Stimulated activated CD4-positive, alpha-beta T cell treated with anti-CD3 and anti-CD28 coated beads, Interleukin-2, amount 100 ng/mL, for 48 hours (primary cell): ENCODE data around the gene FKBP2.
"Not testable (repeated sequence)": the region's sequence is repeated elsewhere in the genome, so short reads cannot be mapped to it uniquely, and the experiment has no call there.

Experiments used
- DNase-seq, 2 donors: peaks; one replicate each; pipeline ENCODE4 v3.0.0-alpha.2; 2020

Gene FKBP2

DNA sequence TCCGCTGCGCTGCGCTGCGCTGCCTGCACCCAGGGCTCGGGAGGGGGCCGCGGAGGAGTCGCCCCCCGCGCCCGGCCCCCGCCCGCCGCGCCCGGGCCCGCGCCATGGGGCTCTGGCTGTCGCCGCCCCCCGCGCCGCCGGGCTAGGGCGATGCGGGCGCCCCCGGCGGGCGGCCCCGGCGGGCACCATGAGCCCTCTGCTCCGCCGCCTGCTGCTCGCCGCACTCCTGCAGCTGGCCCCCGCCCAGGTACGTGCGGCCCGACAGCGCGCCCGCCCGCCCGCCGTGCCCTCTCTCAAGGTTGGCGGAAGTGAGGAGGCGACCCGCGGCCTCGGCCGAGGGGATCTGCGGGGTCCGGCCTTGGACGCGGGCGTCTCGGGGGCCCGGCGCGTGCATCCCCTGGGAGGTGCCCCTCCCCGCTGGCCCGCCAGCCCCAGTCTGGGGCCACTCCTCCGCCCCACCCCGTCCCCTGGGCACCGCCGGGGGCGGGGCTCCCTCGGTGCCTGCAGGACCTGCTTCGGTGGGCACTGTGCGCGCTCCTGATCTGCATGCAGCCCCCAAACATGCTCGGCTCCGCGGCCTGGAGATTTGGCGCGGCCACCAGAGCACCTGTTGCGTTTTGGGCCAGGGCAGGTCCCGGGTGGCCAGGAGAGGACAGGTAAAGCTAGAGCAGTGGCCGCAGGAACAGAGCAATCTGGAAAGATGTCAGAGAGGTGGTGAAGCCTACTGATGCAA, 6.1 kb upstream of the FKBP2 start:
- no peak for DNase-seq

DNA sequence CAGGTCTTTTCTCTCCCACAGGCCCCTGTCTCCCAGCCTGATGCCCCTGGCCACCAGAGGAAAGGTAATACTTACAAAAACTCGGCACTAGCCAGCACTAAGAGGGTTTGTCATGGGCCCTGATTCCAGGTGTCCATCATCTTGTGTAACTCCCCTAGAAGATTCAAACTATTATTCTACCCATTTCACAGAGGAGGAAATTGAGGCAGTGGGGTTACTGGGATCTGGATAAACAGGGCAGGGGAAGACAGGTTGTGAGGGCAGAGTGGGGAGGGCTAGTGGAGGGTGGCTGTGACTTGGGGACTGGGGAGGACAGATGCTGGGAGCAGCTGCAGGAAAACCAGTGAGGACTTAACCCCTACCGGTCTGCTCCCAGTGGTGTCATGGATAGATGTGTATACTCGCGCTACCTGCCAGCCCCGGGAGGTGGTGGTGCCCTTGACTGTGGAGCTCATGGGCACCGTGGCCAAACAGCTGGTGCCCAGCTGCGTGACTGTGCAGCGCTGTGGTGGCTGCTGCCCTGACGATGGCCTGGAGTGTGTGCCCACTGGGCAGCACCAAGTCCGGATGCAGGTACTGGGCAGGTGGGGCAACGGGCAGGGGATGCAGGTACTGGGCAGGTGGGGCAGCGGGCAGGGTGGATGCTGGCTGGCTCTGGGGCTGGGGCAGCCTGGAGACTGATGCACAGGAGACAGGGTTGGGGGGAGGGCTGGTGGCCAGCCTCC, 5.3 kb upstream of the FKBP2 start:
- no peak for DNase-seq

DNA sequence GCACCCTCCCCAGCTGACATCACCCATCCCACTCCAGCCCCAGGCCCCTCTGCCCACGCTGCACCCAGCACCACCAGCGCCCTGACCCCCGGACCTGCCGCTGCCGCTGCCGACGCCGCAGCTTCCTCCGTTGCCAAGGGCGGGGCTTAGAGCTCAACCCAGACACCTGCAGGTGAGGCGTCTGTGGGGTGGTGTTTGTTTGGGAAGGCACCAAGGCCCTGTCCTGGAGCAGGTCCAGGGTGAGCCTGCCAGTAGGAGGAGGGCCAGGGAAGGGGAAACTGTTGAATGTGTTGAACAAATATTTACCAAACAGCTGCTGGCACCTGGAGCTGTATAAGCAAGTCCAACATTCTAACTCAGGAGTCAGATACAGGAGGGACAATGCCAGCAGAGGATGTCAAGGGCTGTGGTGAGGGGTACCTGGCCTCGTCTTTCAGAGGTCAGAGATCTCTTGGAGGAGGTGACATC, 3.4 kb upstream of the FKBP2 start:
- DNase-seq: no peak

DNA sequence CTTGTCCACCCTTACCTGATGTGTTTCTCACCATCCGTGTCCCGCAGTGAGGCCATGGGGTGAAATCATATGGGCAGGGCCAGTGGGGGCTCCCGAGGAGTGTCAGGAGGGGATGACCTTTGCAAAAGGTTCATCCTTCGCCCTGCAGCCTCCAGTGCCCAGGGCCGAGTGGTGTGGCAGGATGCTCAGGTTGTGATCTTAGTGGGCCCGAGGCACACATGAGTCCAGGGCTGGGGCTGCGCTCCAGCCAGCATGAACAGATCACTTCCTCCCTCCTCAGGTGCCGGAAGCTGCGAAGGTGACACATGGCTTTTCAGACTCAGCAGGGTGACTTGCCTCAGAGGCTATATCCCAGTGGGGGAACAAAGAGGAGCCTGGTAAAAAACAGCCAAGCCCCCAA, 2.8 kb upstream of the FKBP2 start:
- DNase-seq: no peak

GRCh38 chr11:64238999-64239398, 1.9 kb upstream of the FKBP2 start:
- DNase-seq: no peak

DNA sequence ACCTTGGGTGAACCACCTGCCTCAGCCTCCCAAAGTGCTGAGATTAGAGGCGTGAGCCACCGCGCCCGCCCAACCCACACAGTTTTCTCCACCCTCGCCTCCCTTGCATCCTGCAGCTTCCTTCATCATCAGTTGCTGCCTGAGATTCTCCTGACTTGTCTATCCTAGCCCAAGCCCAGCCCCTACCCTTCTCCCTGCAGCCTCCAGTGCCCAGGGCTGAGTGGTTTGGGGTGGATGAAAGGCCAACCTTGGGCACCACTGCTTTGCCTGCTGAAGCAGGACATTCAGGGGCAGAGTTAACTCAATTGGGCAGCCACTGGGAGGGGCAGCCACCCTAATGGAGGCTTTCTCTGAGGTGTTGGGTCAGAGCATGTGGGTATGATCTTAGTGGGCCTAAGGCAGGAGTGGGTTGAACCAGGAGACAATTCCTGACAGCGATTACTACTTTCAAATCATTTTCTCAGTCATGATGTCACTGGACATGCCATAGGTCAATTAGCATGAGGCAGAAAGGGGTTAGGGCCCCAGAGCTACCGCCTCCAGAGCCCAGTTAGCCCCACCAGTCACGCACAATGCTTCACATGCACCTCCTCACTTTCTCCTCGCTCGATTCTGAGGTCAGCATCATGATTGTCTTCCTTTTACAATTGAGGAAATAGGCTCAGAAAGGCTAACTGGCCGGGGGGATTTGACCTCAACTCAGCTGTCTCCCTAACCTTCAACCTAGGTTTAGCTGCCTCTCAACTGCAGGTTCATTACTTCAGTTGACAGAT, 1.0 kb upstream of the FKBP2 start:
- no peak for DNase-seq

DNA sequence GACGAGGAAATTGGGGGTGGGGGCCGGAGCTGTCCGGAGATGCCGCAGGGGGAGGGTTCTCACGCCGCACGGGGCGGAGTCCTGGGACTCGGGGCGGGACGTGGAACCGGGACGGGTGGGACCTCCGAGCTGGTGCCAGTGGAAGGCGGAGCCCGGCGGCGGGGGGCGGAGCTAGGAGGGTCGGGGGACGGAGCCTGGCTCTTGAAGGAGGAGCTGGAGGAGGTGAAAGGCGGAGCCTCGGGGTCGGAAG, 271 bp downstream of the FKBP2 start:
- peak in 1 of 2 donors; percentile 100 for DNase-seq

- peak in 1 of 2 donors; percentile 100 for DNase-seq
Observed at GRCh38 chr11:64241491-64242374, 838 bp downstream of the FKBP2 start.

DNA sequence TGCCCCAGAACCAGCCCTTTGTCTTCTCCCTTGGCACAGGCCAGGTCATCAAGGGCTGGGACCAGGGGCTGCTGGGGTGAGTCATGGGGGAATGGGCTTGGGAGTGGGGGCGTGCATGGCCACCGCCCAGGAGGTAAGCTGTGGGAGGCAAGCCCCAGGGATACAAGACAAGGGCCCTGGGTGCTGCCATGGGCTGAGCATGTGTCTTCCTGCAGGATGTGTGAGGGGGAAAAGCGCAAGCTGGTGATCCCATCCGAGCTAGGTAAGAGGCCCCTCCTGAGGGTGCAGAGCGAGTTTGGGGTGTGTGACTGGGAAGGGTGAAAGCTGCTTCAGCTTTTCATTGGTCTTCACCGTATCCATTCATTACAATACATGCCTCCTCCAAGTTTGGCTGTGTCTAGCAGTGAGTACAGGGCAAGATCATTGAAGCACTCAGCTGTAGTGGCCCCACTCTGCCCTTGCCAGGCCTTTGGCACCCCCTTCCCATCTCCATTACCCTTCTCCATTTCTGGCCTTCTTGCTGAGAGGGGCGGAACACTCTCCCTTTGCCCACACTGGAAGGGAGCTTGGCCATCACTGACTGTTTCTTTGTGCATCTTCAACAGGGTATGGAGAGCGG, 2.5 kb downstream of the FKBP2 start:
- DNase-seq: no peak

- no peak for DNase-seq
Observed at GRCh38 chr11:64244107-64244506, 3.2 kb downstream of the FKBP2 start.

GRCh38 chr11:64244966-64245365, 4.1 kb downstream of the FKBP2 start:
- DNase-seq: no peak

DNA sequence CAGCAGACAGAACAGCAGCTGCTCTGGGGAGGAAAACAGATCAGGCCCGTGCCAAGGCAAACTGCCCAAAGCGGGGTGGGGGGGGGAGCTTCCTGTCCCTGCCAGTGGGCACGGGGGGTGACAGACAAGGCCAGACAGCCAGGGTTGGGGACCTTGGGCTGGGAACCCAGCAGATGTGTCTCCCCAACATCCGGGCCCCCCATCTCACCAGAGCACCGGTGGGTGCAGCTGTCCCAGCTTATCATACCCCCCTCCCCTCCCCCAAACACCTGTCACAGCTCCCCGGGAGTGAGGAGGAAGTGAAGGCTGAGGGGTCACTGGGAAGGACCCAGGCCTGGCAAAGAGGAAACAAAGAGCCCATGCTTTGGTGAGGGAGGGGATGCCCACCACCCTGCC, 4.5 kb downstream of the FKBP2 start:
- DNase-seq: no peak

DNA sequence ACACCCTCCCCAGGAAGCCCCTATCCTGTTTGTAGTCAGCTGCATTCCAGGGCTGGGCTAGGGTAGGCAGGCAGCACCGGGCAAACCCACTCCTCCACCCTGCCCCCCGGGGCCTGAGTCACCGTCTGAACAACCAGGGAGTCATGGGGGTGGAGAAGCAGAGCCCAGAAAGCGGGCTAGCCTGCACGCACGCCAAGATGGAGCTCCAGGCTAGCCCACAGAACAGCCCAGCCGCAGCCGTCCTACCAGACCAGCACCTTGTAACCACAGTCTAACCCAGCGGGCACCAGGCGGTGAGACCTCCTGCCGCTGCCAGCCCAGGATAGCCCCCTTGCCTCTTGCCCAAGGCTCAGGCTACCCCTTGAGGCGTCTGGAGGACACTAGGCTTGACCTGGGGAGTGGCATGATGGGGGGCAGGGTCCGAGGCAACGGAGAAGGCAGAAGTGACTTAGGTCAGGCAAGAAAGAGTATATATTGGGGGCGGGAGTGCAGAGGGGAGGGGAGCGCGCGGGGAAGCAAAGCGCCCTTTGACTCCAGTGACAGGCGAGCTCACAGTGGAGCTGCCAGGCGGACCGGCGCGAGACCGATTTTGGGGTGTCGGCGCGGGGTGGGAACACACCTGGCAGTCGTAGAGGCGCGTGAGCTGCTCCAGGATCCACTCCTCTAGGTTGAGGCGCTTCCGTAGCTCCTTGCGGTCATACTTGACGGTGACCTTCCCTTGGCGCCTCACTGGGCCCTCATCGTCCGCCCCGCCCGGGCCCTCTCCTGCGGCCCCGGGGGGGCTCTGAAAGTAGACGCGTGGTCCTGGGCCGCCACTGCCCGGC, 5.1 kb downstream of the FKBP2 start:
- DNase-seq: peak; percentile 68 to 69

DNA sequence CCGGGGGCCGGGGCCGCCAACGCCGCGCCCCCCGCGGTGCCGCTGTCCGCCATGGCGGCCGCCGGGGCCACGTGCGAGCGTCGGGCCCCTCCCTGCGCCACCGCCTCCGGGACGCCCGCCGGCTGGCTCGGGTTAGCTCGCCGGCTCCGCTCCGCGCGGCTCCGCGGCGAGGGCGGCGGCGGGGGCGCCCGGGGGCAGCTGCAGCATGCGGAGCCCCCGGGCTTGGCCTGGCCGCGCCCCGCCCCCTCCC, 5.7 kb downstream of the FKBP2 start:
- not testable (repeated sequence) for DNase-seq

DNA sequence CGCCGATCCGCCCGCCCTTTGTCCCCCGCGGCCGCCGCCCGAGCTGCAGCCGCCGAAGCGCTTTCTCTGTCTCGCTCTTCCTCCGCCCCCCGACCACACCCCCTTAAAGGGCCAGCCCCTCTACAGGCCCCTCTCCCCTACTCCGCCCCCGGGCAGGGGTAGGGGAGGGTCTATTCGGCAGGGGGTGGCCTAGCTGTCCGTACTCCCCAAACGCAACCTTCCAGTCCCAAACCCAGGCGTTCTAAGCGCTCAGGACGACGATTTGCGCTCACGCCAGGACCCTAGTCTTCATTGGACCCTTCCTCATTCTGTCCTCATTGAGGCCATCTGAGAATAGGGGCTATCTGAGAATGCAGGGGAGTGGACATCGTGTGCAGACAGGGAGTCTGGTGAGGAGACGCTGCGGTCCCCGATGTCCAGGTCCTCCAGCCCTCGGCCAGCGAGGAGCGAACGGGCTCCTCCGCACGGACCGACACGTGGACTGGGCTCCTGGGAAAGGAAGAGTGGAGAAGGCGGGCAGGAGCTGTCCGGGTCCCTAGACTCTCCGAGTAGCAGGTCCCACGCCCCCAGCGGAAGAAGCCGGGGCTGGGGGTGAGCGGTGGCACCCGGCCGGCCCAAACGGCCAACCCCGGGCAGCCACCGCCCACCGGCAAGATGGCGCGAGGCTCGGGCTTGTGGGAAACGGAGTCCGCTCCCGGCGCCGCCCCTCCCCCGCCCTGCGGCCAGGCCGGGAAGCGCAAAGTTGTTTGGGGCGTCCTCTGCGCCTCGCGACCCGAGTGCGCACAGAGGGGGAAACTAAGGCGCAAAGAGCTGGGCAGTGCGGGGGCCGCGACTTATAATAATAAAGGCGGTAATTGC, 6.2 kb downstream of the FKBP2 start, which contains the start of gene PPP1R14B:
Gene PPP1R14B (minus strand): TSS at position 73 of the 858 bp plus-strand sequence. CDS start 270 bp downstream, outside the sequence.
- peak; percentile 74 to 80 for DNase-seq

GRCh38 chr11:64247729-64248531, 7.0 kb downstream of the FKBP2 start:
- DNase-seq: no peak

DNA sequence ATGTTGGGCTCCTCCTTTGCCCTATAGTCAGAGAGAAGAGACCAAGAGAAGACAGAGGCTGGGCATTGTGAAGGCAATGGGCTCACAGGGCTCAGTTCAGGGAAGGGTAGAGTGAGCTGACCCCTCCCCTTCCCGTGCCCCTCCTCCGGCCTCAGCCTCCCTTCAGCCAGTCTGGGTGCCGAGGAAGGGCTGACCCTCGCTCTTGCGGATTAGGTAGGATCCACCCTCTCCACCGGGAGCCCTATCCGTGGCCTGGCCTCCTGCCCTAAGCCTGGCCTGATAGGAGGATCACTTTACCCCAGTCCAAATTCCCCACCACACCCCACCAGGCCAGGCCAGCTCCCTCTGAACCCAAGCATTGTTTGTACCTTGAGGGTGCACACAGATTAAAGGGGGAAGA, 7.7 kb downstream of the FKBP2 start:
- DNase-seq: no peak

GRCh38 chr11:64249038-64249437, 8.1 kb downstream of the FKBP2 start:
- DNase-seq: no peak

- no peak for DNase-seq
Observed at GRCh38 chr11:64249563-64250414, 8.9 kb downstream of the FKBP2 start.
